HG02678 (cell line): ENCODE data around the gene SND1.
A peak's percentile ranks its signal among the peaks of the same experiment; 100 is the strongest.
"Not testable (repeated sequence)": the region's sequence is repeated elsewhere in the genome, so short reads cannot be mapped to it uniquely, and the experiment has no call there.

Source experiments
- ATAC-seq: cut with Tn5 transposase; IDR thresholded peaks from one replicate; pipeline ENCODE4 v1.9.1; 2021; ENCODE audit warnings: mild to moderate bottlenecking, moderate library complexity; ENCODE audit not compliant: unreplicated experiment

The SND1 gene

DNA sequence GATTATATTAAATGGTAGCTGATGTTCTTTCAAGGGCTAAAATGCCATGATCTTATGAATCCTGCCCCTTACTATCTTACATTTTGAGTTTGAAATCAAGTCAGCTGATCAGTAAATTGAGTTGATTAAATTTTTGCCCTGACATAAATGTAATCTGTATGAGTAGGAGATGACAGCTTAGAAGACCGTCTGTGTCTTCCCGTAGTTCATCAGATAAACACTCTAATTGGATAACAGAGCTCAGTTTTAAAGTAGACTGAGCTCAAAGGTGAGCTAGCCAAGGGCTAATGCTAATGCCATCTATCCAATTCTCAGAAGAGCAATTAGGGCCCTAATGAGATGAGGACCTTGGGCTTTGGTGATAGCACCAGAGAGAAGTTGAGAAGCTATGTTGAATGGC is 296.3 kb downstream of the SND1 start:
- no peak for ATAC-seq

DNA sequence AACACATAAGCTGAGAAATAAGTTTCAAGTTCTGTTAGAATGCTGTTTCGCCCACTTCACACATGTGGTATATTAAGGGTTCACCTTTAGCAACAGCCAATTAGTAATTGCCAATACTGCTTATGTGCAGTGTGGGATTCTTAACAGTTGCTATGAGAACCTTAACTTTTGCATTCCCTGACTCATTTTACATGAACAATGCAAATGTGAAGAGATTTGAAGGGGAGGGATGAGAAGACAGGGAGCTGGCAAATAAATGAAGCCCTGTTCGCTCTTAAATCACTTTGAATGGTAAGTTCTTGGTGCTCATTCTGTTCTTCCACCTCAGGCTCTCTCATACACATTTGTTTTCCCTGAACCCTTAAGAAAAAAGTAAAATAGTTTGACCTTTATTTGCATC is 296.9 kb downstream of the SND1 start:
- ATAC-seq: no peak

DNA sequence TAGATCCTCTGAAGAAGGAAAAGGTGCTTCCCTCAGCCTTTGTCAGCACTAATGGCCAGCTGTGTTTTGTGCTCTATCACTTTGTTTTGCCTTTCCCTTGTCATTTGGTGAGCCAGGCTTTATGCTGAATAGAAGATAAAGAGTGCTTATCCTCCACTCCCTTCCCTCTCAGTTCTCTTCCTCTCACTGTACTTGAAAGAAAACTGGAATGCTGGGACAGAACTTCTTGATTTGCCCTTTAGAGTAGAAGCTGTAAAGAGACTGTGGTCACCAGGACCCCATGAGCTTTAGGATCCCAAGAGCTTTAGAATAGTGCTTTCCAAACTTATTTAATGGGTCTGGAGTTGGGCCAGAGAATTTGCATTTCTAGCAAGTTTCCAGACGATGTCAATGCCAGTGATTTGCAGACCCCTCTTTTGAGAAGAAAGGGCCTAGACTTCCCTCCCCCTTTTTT is 297.8 kb downstream of the SND1 start:
- no peak for ATAC-seq

DNA sequence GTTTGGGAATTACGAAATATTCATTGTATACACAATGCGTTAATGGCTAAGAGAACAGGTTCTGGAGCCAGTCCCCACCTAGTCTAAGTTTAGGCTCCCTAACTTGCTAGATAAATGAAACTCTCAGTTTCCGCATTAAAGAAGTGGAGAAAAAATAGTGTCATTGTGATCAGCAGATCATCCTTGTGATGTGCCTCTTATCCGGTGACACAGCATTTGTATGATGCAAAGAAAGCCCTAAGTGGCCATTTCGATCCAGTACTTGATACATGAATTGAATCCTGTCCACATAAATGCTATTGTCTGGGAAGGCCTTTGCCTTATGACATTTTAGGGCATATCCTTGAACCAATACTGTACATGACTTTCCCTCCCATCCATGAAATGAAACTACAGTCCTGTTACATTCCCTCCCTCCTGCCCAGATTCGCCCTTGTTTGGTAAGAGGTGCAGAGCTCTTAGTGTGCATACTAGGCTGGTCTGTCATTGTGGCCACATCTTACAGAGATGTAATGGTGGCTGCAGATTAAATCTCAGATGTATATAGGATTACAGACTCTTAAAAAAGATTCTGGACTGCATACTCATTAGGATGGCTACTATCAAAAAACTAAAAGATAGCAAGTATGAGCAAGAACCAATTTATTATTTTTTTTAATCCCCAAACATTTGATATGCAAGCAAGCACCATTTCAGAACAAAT is 298.4 kb downstream of the SND1 start:
- ATAC-seq: no peak

DNA sequence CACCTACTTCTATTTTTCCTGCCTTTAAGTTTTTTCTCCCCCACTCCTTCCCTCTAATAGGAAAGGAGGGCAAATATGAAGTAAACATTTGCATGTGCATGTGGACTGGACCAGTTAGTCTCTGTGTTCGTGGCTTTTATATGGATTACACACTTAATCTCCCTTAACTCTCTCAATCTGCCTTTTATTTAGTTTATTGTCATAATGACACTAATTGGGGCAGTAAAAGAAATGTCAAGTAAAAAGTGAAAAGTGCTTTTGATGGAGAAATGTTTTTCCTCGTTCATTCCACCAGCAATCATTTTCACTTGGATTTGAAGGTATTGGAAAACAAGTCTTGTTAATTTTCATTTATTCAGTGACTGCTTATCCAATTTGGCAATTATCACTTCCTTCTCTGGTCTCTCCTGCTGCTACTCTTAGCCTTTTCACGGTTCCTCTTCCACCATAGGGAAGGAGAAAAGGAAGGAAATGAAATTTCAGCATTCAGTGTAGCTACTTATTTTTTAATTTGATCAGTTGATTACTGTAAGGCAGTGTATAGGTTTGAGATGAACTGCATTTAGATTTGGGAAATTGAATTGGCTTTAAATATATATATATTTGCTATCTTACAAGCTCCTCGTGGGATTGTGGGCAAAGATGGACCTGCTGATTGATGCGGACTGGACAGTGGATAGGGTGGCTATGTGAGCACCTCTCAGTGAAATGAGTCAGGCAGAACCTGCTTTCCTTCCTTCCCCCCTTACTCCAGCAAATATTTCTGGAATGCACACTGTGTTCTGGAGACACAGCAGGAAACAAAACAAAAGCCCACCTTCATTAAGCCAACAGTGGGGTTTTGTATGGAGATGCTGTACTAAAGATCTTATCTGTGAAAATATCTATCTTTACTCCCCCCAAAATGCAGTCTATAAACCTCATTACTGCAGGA is 301.7 kb downstream of the SND1 start:
- no peak for ATAC-seq

DNA sequence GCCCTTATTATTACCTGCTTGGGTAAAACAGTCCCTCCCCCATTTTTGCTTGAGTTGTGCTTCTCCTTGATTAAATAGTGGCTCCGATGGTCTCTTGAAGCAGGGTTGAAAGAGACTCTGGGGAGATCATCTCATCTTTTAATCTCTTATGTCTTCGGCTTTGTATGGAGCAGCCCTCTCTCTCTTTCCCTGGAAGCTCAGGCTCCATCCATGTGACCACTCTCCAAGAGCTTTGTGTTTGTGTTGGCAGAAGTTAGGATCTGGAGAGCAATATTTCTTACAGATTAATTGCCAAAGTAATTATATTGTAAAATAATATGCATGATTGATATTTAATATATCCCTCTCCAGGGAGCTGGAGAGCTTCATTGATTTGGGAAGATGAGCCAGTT is 302.4 kb downstream of the SND1 start:
- no peak for ATAC-seq

DNA sequence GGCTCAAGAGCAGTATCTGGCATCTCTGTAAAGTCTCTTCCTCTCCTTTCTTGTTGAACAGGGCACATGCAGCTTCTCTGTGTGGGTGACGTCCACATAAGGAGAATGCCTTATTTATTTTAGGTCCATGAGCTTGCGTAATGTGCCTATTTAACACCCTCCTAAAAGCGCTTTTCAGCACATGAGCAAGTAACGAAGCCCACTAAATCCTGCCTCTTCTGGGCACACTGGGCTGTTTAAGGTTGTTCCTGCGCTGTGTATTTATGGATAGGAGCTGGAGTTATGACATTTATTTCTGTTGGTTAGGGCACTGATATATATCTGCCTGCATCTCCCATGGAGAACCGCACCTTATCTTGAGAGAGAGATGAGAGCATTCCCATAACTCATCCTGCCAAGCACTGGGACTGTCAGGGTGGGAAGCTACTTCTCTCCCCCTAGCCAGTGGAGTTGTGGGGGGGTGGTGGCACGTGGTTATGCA is 303.1 kb downstream of the SND1 start:
- no peak for ATAC-seq

DNA sequence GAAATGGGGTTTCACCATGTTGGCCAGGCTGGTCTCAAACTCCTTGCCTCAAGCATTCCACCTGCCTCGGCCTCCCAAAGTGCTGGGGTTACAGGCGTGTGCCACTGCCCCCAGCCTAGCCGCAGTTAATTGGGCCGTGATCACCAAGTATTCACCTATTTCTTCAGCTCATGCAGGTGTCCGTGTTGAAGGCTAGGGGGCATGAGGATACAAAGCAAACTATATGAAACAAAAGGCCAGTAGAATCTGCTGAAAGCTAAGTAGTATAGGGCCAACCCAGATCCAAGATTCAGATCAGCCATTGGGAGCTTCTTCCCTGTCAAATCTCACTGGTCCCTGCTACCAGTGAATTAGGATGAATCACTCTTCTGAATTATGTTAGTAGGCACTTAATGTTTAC is 305.9 kb downstream of the SND1 start:
- no peak for ATAC-seq

DNA sequence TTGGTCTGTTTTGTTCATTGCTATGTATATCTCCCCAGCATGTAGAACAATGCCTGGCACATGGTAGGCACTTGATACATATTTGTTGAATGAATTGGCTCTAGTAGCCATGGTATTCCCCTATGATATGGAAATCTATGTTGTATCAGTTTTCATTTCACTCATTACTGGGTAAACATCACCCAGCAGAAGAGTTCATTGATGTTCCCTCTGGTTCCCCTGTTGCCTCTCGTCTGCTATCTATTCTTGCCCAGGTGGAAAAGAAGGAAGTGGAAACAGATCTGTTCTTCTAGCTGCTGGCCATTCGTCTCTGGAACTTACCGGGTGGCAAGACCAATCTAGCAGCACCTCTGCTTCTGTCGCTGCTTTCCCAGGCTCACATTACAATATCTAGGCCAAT is 307.8 kb downstream of the SND1 start:
- peak; percentile 80 for ATAC-seq

DNA sequence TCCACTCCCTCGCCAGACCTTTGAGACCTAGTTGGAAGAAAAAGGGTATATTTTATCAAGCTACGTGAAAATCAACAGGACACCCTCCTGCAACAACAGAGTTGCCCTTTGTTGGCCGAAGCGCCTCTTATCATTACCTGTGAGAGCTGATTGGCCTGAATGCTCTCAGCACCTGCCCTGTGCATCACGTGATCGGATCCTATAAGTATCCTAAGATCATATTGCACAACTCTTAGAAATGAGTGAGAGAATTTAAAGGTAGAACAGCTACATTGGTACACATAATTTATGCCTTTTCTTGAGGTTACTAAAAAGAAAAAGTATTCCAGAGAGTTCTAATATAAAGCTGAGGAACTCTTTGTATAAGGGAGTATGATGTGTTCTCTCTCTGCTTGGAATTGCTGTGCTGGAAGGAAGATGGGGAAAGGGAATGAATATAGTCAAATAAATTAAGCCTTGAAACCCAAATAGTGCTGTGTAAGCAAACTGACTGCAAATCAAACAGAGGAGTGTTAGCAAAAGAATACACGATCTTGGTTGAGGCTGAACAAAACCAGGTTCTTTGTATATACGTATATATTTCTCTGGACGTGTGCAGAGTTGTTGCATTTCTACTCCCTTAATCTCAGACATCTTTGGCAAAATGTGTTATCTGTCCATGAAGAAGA is 309.9 kb downstream of the SND1 start:
- ATAC-seq: no peak

DNA sequence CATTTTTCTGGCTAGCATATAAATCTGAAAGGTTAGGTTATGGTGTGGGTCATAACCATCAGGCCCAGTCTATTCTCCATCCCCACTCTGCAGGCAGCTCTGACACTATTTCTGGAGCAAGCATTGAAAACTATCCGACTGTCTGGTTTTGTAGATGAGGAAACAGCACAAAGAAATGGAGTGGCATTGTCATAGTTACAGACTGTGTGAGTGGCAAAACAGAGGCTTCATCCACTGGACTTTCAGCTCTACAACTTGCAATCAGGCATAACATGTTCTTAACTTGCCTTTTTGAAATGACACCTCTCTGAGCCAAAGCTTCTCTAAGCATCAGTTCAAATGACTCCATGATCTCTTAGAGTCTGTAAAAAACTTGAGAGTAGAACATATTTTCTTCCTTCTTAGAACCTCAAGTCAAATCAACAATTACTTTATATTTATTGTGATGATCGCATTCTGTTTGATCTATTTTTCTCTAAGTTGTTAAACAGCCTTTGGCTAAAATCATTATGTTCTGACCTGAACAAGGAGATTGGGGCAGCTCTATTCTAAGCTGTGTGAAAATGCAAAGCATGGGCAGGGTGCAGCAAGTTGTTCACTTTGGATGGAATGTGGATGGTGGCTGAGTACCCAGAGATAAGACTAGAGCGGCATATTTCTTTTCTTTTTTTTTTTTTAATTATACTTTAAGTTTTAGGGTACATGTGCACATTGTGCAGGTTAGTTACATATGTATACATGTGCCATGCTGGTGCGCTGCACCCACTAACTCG is 310.8 kb downstream of the SND1 start:
- ATAC-seq: no peak

DNA sequence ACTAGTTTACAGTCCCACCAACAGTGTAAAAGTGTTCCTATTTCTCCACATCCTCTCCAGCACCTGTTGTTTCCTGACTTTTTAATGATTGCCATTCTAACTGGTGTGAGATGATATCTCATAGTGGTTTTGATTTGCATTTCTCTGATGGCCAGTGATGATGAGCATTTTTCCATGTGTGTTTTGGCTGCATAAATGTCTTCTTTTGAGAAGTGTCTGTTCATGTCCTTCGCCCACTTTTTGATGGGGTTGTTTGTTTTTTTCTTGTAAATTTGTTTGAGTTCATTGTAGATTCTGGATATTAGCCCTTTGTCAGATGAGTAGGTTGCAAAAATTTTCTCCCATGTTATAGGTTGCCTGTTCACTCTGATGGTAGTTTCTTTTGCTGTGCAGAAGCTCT is 311.9 kb downstream of the SND1 start:
- ATAC-seq: not testable (repeated sequence)

DNA sequence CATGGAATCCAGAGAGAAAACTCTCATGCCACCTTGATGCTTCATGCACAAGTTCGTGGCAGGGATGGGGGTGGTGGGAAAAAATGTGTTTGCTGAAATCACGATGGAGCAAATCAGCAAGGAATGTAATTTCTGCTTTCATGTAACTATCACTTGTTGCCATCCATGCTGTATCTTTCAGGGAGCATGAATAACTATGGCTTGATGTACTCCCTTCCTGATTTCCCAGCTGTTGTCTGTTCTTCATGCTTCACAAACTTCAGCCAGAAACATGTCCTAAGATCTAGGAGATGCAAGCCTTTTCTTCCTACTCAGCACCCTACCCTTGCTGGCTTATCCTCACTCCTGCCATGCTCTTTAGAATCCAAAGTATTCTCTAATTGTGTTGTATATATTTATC is 315.3 kb downstream of the SND1 start:
- ATAC-seq: no peak

DNA sequence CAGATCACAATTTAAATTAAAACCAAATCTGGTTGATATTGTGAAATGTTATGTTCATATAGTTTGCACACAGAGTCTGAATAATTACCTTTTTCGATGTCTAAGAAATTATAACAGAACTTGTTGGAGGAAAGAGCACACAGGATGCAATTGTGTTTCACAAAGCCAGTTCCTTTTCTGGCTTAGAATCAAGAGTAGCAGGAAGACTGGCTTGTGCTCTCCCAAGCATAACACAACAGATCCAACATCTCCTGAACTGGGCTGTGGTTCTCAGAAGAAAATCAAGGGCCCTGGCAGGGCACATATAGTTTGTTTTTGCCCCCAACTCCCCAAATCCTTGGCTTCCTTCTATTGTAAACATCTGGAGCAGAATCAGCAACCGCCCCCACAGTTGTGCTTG is 316.6 kb downstream of the SND1 start:
- ATAC-seq: no peak

DNA sequence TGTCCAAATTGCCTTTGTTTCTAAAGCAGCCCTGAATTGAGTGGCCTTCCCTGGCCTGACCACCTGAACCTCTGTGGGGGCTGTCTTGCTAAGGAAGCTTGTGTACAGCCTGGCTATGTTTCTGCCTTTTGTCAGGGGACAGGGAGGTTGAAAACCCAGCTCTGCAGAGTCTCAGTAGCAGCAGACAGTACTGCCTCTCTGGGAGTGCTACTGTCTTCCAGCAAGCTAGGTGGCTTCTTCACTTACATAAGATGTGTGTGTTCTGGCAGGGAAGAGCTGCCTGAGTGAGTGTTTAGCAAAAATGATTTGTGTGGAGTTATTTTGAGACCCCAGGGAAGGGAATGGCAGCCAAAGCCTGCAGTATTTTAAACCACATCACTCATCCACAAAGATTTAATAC is 321.8 kb downstream of the SND1 start:
- no peak for ATAC-seq

DNA sequence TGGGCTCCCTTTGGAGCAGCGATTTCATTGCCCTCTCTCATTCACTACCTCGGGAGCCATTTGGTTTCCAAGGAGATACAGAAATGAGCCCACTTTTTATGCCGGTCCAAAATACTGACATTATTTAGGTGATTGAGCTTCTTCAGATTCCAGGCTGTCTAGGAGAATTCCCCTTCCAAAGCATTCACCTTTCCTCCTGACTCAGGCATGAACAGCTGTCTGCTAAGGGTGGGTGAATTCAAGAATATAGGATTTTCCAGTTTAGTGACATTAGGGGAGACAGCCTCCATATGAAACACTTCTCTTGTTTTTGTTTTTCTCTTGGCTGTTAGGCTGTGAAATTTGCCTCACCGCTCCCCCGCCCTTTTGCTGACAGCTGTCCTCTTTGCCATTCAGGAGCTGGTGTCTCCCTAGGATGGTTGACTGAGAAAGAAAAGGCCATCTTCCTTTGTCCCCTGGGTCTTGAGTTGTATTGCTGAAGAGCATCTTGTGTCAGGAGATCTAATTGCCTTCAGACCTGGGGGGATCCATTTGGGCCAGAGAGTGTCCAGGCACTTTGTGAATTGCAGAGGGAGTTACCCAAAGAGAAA is 322.5 kb downstream of the SND1 start:
- no peak for ATAC-seq

DNA sequence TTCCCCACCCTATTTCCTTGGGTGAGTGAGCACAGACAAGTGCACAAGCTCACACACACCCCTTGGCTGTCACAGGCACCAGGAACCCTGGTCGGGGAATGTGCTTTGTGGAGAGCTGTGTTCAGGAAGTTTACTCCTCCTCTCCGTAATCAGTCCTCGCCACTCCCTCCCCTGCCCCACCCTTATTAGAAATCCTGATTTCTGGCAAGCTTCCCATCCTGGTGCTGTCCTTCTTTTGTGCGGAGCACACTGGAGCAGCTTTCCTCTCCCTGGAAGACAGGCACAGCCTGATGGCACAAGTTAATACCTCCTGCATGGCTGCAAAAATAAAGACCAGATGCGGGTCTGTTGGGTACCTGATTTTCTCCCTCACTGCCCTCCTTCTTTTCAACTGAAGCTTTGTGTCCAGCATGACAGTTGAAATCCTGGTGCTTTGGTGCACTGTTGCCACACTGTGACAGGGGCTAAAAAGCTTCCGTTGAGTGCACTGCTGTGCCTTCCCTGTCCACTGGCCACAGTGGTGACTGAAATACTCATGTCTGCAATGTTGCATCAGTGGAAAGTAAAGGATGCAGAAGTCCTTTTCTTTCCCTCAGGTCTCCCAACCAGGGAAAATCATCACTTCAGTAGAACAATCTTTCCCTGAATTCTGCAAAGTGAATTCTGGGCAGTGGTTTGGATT is 324.2 kb downstream of the SND1 start:
- ATAC-seq: no peak

DNA sequence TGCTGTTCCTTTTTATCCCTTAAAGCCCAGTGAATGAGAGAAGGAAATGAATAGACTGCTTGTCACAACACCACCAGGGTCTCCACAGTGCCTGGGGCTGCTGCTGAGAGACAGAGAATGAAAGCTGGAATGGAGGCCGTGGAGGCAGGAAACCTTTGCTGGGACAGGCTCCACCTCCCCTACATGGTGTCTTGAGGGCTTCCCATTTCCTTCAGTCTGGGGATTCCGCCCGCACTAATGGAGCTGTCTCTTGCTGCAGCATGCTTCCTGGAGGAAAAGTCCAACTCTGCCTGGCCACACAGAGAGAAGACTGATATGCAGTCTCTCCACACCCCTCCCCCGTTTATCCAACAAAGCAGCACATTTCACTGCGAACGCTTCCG is 324.7 kb downstream of the SND1 start:
- ATAC-seq: no peak

DNA sequence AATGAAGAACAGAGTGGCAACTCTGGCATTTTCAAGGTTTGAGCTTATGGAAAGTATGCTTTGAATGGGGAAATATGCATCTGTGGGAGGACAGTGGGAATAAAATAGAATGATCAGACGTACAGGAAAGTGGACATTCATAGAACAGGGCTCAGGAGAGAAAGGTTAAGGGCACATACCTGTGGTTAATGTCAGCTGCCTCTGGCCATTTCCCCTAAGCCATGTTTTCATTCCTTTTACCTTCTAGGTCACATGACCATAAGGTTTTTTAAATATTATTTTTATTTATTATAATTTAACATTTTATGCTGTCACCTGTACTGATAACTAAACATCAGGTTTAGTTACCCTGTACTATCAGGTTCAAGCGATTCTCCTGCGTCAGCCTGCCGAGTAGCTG is 326.4 kb downstream of the SND1 start:
- no peak for ATAC-seq
